Activated CD4-positive, alpha-beta T cell treated with anti-CD3 and anti-CD28 coated beads, Interleukin-2, amount 50 U/mL, for 16 hours (primary cell): Measurements from ENCODE around the gene DDX24.
A peak's percentile ranks its signal among the peaks of the same experiment; 100 is the strongest.

ENCODE experiments used
- DNase-seq: peaks from one replicate; pipeline ENCODE4 v3.0.0-alpha.2; 2020

DDX24 gene

GRCh38 chr14:94005324-94006073 is 75.5 kb downstream of the DDX24 start:
- DNase-seq: peak; percentile 50

- DNase-seq: no peak
Observed at GRCh38 chr14:94004015-94004414, 77.0 kb downstream of the DDX24 start.

GRCh38 chr14:94003397-94003796 is 77.6 kb downstream of the DDX24 start:
- DNase-seq: no peak

GRCh38 chr14:94001501-94002396 is 79.3 kb downstream of the DDX24 start:
- DNase-seq: peak; percentile 72

DNA sequence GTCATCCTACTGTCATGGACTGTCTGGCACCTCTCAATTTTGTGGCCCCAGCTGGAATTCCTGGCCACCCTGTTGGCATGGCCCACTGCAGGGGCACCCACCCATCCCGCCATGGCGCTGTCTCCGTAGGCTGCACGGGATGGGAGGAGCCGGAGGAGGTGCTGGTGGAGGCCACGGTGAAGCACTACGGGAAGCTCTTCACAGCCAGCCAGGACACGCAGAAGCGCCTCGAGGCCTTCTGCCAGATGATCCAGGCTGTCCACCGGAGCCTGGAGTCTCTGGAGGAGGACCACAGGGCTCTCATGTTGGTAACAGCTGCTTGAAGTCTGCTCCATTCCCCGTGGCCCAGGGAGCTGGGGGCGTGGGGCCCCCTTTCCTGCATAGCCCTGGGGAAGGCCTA is 80.0 kb downstream of the DDX24 start:
- no peak for DNase-seq

- DNase-seq: no peak
Observed at GRCh38 chr14:94000267-94000666, 80.7 kb downstream of the DDX24 start.

GRCh38 chr14:93999573-93999972 is 81.4 kb downstream of the DDX24 start:
- DNase-seq: no peak

DNA sequence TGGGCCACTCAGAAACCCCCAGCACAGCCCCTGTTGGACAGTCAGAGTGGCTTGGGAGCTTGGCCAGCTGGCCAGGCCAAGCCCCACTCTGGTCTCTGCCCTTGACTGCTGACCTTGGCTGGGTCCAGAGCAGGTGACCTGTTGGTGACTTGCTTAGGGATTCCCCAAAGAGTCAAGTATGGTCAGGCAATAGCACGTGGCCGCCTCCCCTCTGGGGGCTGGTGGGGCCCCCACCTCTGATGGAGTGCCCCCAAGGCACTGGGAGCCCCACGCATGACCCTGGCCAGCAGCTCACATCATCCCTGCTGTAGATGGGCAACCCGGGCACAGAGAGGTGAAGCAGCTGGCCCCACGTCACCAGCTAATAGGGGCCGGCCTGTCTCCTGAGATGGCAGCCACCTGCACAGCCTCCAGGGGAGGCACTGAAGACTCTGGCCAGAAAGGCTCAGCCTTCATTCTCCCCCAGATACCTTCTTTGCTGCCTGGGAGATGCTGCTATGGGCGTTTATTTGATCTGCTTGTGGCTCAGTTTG is 82.1 kb downstream of the DDX24 start:
- DNase-seq: no peak
